Glomerular visceral epithelial cell (primary cell): Measurements from ENCODE around the gene PHF21B.

ENCODE experiments used
- DNase-seq: peaks from one replicate; pipeline ENCODE4 v3.0.0-alpha.2; 2016; ENCODE audit errors: extremely low spot score

The PHF21B gene

GRCh38 chr22:44840611-44841322, 169.0 kb downstream of the PHF21B start:
- DNase-seq = no peak

- DNase-seq = no peak
Observed at GRCh38 chr22:44839721-44840120, 170.1 kb downstream of the PHF21B start.

- DNase-seq = no peak
Observed at GRCh38 chr22:44839061-44839460, 170.7 kb downstream of the PHF21B start.

GRCh38 chr22:44838316-44839016, 171.3 kb downstream of the PHF21B start:
- DNase-seq = no peak

- no peak for DNase-seq
Observed at GRCh38 chr22:44837481-44837880, 172.3 kb downstream of the PHF21B start.

GRCh38 chr22:44834065-44834464, 175.7 kb downstream of the PHF21B start:
- no peak for DNase-seq

- no peak for DNase-seq
Observed at GRCh38 chr22:44831885-44832284, 177.9 kb downstream of the PHF21B start.
